Smooth muscle cell (in vitro differentiated cells): ENCODE measurements around the gene AGXT. TPM values are rescaled to one million over a fixed set of nuclear protein-coding genes. Genes with fewer than 3 reads are reported as not detected.

Source experiments
- DNase-seq: peaks from one replicate; lab custom pipeline; 2025; ENCODE audit not compliant: unreplicated experiment; lab: John Stamatoyannopoulos, UW
- H2AFZ ChIP-seq: fragments of 200-600 bp; sonication (generic); 2 replicates; pipeline ENCODE4 v1.6.0; 2016; ENCODE audit warnings: antibody characterized with exemption, low read depth, mild to moderate bottlenecking
- H3F3A ChIP-seq: fragments of 200-600 bp; sonication (generic); 2 replicates; pipeline ENCODE4 v1.6.0; 2017; ENCODE audit warnings: antibody characterized with exemption, low read depth
- H3K27ac ChIP-seq: fragments of 200-600 bp; sonication (generic); 2 replicates; pipeline ENCODE4 v1.5.1; 2016; ENCODE audit warnings: low read depth, mild to moderate bottlenecking
- H3K27me3 ChIP-seq: fragments of 200-600 bp; sonication (generic); 2 replicates; pipeline ENCODE4 v1.6.1; 2016; ENCODE audit warnings: low read depth, mild to moderate bottlenecking
- H3K36me3 ChIP-seq: fragments of 200-600 bp; sonication (generic); 2 replicates; pipeline ENCODE4 v1.5.1; 2016; ENCODE audit warnings: low read depth
- H3K4me1 ChIP-seq: fragments of 200-600 bp; sonication (generic); 2 replicates; pipeline ENCODE4 v1.5.1; 2016; ENCODE audit warnings: low read depth
- H3K4me2 ChIP-seq: fragments of 200-600 bp; sonication (generic); 2 replicates; pipeline ENCODE4 v1.6.0; 2016; ENCODE audit warnings: mild to moderate bottlenecking
- H3K4me3 ChIP-seq: fragments of 200-600 bp; sonication (generic); 2 replicates; pipeline ENCODE4 v1.5.1; 2016; ENCODE audit warnings: mild to moderate bottlenecking
- H3K79me2 ChIP-seq: fragments of 200-600 bp; sonication (generic); 2 replicates; pipeline ENCODE4 v1.6.0; 2016; ENCODE audit warnings: low read depth, mild to moderate bottlenecking
- H3K9ac ChIP-seq: fragments of 200-600 bp; sonication (generic); 2 replicates; pipeline ENCODE4 v1.6.0; 2016; ENCODE audit warnings: low read depth
- H3K9me3 ChIP-seq: fragments of 200-600 bp; sonication (generic); replicated peaks from 2 replicates; pipeline ENCODE4 v1.5.1; 2016; ENCODE audit warnings: low read depth
- H4K20me1 ChIP-seq: fragments of 200-600 bp; sonication (generic); 2 replicates; pipeline ENCODE4 v1.6.0; 2016; ENCODE audit warnings: low read depth
- WGBS: methylation state at CpG from one replicate; pipeline ENCODE4 v1.1.7; 2016; ENCODE audit warnings: low lambda C conversion rate; 5-methylcytosine and 5-hydroxymethylcytosine counted together
- polyA plus RNA-seq: library from polyadenylated mRNA; unstranded; fragments of >200 nt; fragmentation: Nextera tagmentation; extraction: Ambion mirVana; gene quantifications from 2 replicates; pipeline ENCODE4 v1.2.1, GENCODE V29; 2016
- total RNA-seq: library from RNA; depleted of rRNA; stranded (reverse); fragments of >200 nt; gene quantifications from 2 replicates; pipeline ENCODE4 v1.2.3, GENCODE V29; 2014
- TF ChIP-seq, protein P1 (sequence below): fragments of 200-600 bp; sonication (generic); IDR thresholded peaks from 2 replicates; pipeline ENCODE4 v1.5.1; 2017; ENCODE audit warnings: borderline replicate concordance, mild to moderate bottlenecking, antibody characterized with exemption; ENCODE audit not compliant: insufficient read depth, poor library complexity, severe bottlenecking

The AGXT gene
- total and polyA plus RNA-seq, 2 experiments from 2014 or later = not detected

GRCh38 chr2:240869956-240870875, 1.6 kb downstream of the AGXT start:
- TF ChIP-seq, protein P1, sequence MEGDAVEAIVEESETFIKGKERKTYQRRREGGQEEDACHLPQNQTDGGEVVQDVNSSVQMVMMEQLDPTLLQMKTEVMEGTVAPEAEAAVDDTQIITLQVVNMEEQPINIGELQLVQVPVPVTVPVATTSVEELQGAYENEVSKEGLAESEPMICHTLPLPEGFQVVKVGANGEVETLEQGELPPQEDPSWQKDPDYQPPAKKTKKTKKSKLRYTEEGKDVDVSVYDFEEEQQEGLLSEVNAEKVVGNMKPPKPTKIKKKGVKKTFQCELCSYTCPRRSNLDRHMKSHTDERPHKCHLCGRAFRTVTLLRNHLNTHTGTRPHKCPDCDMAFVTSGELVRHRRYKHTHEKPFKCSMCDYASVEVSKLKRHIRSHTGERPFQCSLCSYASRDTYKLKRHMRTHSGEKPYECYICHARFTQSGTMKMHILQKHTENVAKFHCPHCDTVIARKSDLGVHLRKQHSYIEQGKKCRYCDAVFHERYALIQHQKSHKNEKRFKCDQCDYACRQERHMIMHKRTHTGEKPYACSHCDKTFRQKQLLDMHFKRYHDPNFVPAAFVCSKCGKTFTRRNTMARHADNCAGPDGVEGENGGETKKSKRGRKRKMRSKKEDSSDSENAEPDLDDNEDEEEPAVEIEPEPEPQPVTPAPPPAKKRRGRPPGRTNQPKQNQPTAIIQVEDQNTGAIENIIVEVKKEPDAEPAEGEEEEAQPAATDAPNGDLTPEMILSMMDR = no peak
- Histone ChIP-seq H3K36me3 (no peaks in the 10 kb centered on the region), H2AFZ (no peak overlapping the region), H3K27me3 (no peaks in the 10 kb centered on the region), H3K4me1 (no peaks in the 10 kb centered on the region), H3K9ac (no peak overlapping the region), H3K27ac (no peak overlapping the region), H3K79me2 (no peaks in the 10 kb centered on the region), H3K9me3 (no peaks in the 10 kb centered on the region), H3F3A (no peaks in the 10 kb centered on the region), H3K4me2 (no peak overlapping the region), H4K20me1 (no peaks in the 10 kb centered on the region), H3K4me3 (no peak overlapping the region)
- DNase-seq = no peak
- 88% methylated on average over 15 of the region's 15 CpGs for WGBS

DNA sequence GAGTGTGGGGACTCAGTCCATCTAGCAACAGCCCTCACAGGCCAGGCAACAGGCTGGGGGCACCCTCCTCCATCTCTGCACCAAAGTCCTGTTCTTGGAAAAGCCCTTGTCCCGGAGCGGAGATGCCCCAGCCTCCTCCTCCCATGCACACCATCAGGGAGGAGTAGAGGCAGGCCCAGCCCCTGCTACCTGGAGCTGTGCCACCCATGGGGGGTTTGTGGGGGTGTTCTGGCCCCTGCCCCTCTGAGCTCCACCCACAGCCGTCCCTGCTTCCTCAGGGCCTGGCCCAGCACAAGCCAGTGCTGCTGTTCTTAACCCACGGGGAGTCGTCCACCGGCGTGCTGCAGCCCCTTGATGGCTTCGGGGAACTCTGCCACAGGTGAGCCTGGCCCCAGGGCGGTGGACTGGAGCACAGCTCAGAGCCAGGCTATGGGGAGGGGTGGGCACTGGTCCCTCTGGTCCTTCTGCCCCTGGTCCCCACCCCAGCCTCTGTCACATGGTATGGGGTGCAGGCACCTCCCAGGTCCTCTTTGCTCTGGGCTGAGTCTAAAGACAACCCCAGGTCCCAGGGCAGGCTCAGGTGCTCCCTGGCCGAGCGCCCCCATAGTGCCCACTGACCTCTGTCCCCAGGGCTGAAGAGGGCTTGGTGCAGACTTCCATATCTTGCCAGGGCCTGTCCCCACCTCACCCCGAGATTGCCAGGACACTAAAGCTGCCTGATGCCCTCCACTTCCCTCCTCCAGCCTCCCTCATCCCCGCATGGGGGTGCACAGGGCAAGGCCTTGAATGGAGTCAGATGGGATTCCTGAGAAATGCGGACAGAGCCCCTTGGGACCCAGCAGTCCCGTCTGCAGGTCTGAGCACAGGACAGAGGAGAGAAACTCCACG, 2.7 kb downstream of the AGXT start:
- Histone ChIP-seq H3K27me3 (no peaks in the 10 kb centered on the region), H3K27ac (no peak overlapping the region), H3K9me3 (no peaks in the 10 kb centered on the region), H3K36me3 (no peaks in the 10 kb centered on the region), H3K4me1 (no peaks in the 10 kb centered on the region), H3K9ac (no peak overlapping the region), H3K79me2 (no peaks in the 10 kb centered on the region), H4K20me1 (no peaks in the 10 kb centered on the region), H2AFZ (no peak overlapping the region), H3K4me3 (no peak overlapping the region), H3F3A (no peaks in the 10 kb centered on the region), H3K4me2 (no peak overlapping the region)
- TF ChIP-seq, protein P1 = no peak
- no peak for DNase-seq
- 90% methylated on average over 16 of the region's 16 CpGs for WGBS

GRCh38 chr2:240872317-240873097, 3.9 kb downstream of the AGXT start:
- Histone ChIP-seq H3K9ac (no peak overlapping the region), H3K9me3 (no peaks in the 10 kb centered on the region), H3K27me3 (no peaks in the 10 kb centered on the region), H3K4me1 (no peaks in the 10 kb centered on the region), H4K20me1 (no peaks in the 10 kb centered on the region), H3K27ac (no peak overlapping the region), H2AFZ (no peak overlapping the region), H3K4me3 (no peak overlapping the region), H3K4me2 (no peak overlapping the region), H3K79me2 (no peaks in the 10 kb centered on the region), H3K36me3 (no peaks in the 10 kb centered on the region), H3F3A (no peaks in the 10 kb centered on the region)
- no peak for DNase-seq
- TF ChIP-seq, protein P1 = no peak
- 95% methylated on average over 17 of the region's 17 CpGs for WGBS
